VCaP (cell line): ENCODE results near the gene CADPS.
A peak's percentile ranks its signal among the peaks of the same experiment; 100 is the strongest.

Source experiments
- H3K27ac ChIP-seq: fragments of 450-650 bp; 2 replicates; pipeline ENCODE4 v1.5.1; 2017
- CTCF ChIP-seq: fragments of 450-650 bp; conservative IDR thresholded peaks from 2 replicates; pipeline ENCODE4 v1.5.1; 2017; ENCODE audit warnings: mild to moderate bottlenecking, moderate library complexity

CADPS gene

GRCh38 chr3:62771331-62772072 is 103.7 kb downstream of the CADPS start:
- no peak for TF ChIP-seq CTCF

GRCh38 chr3:62768896-62769295 is 106.3 kb downstream of the CADPS start:
- TF ChIP-seq CTCF, result no peak
- no peak overlapping the region for H3K27ac ChIP-seq

More at GRCh38 chr3:62771331-62772072, 103.7 kb downstream of the CADPS start:
- H3K27ac ChIP-seq, result no peak overlapping the region

- TF ChIP-seq CTCF, result no peak
Measured at GRCh38 chr3:62761711-62762110, 113.5 kb downstream of the CADPS start.

GRCh38 chr3:62761311-62761710 is 113.9 kb downstream of the CADPS start:
- H3K27ac ChIP-seq, result no peak overlapping the region
- no peak for TF ChIP-seq CTCF

More at GRCh38 chr3:62761711-62762110, 113.5 kb downstream of the CADPS start:
- no peak overlapping the region for H3K27ac ChIP-seq

- no peak for TF ChIP-seq CTCF
- H3K27ac ChIP-seq, result no peak overlapping the region
Measured at GRCh38 chr3:62758296-62759066, 116.7 kb downstream of the CADPS start.

- TF ChIP-seq CTCF, result no peak
- H3K27ac ChIP-seq, result no peak overlapping the region
Measured at GRCh38 chr3:62757045-62757444, 118.2 kb downstream of the CADPS start.

GRCh38 chr3:62755285-62755684 is 119.9 kb downstream of the CADPS start:
- TF ChIP-seq CTCF, result no peak
- H3K27ac ChIP-seq, result peak overlapping the region; percentile 36
